ENCODE data around the gene TMEM31. TPM values are rescaled to one million over a fixed set of nuclear protein-coding genes. Genes with fewer than 3 reads are reported as not detected.

TMEM31 gene
- total and polyA plus RNA-seq, 9 of the 15 experiments (the other 6 are each of a cell fraction or from before 2014, with no cell fraction given), result 0.18 TPM; not detected in 8

GRCh38 chrX:103686199-103687072 is 24.3 kb upstream of the TMEM31 start, which contains the start of gene MORF4L2 (continued):
- TF ChIP-seq, protein P1, sequence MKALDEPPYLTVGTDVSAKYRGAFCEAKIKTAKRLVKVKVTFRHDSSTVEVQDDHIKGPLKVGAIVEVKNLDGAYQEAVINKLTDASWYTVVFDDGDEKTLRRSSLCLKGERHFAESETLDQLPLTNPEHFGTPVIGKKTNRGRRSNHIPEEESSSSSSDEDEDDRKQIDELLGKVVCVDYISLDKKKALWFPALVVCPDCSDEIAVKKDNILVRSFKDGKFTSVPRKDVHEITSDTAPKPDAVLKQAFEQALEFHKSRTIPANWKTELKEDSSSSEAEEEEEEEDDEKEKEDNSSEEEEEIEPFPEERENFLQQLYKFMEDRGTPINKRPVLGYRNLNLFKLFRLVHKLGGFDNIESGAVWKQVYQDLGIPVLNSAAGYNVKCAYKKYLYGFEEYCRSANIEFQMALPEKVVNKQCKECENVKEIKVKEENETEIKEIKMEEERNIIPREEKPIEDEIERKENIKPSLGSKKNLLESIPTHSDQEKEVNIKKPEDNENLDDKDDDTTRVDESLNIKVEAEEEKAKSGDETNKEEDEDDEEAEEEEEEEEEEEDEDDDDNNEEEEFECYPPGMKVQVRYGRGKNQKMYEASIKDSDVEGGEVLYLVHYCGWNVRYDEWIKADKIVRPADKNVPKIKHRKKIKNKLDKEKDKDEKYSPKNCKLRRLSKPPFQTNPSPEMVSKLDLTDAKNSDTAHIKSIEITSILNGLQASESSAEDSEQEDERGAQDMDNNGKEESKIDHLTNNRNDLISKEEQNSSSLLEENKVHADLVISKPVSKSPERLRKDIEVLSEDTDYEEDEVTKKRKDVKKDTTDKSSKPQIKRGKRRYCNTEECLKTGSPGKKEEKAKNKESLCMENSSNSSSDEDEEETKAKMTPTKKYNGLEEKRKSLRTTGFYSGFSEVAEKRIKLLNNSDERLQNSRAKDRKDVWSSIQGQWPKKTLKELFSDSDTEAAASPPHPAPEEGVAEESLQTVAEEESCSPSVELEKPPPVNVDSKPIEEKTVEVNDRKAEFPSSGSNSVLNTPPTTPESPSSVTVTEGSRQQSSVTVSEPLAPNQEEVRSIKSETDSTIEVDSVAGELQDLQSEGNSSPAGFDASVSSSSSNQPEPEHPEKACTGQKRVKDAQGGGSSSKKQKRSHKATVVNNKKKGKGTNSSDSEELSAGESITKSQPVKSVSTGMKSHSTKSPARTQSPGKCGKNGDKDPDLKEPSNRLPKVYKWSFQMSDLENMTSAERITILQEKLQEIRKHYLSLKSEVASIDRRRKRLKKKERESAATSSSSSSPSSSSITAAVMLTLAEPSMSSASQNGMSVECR (CRISPR knock-in tag; IDR thresholded peaks at IDR 0.05), result no peak
- TF ChIP-seq L3MBTL2 (IDR thresholded peaks at IDR 0.05) (no peak), ZNF134 (CRISPR knock-in tag; conservative IDR thresholded peaks at IDR 0.05) (no peak), CTBP1 (IDR thresholded peaks at IDR 0.05; ENCODE audit: borderline replicate concordance) (no peak), CBFA2T3 (IDR thresholded peaks at IDR 0.05) (no peak), SMAD2 (IDR thresholded peaks at IDR 0.05; ENCODE audit: low read depth, low read length) (no peak), DNMT1 (IDR thresholded peaks at IDR 0.05) (no peak), RBM39 (optimal IDR thresholded peaks at IDR 0.05; ENCODE audit: low read depth, low read length) (no peak), GTF2E2 (tag; IDR thresholded peaks at IDR 0.05) (no peak), ZKSCAN8 (CRISPR knock-in tag; IDR thresholded peaks at IDR 0.05) (no peak), POLR3A (IDR thresholded peaks at IDR 0.05; ENCODE audit: borderline replicate concordance, extremely low read depth, insufficient read depth, insufficient read length) (no peak), CTCF (IDR thresholded peaks at IDR 0.05 in 2 of 3, conservative IDR thresholded peaks at IDR 0.05 in 1 of 3; ENCODE audit: insufficient read depth in 2 of 3, low read depth in 1 of 3, low read length in 3 of 3) (no peak), ZNF75A (CRISPR knock-in tag; IDR thresholded peaks at IDR 0.05) (no peak), ZNF408 (CRISPR knock-in tag; IDR thresholded peaks at IDR 0.05; ENCODE audit: low read depth) (no peak), ZMIZ1 (IDR thresholded peaks at IDR 0.05; ENCODE audit: low read depth in 2 of 2, low read length in 2 of 2) (no peak), ZC3H8 (IDR thresholded peaks at IDR 0.05) (no peak)
- TF ChIP-seq, protein P2, sequence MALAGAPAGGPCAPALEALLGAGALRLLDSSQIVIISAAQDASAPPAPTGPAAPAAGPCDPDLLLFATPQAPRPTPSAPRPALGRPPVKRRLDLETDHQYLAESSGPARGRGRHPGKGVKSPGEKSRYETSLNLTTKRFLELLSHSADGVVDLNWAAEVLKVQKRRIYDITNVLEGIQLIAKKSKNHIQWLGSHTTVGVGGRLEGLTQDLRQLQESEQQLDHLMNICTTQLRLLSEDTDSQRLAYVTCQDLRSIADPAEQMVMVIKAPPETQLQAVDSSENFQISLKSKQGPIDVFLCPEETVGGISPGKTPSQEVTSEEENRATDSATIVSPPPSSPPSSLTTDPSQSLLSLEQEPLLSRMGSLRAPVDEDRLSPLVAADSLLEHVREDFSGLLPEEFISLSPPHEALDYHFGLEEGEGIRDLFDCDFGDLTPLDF (CRISPR knock-in tag; IDR thresholded peaks at IDR 0.05), result no peak

Data from K562 (cell line).